ENCODE data around the gene ART4.

DNA sequence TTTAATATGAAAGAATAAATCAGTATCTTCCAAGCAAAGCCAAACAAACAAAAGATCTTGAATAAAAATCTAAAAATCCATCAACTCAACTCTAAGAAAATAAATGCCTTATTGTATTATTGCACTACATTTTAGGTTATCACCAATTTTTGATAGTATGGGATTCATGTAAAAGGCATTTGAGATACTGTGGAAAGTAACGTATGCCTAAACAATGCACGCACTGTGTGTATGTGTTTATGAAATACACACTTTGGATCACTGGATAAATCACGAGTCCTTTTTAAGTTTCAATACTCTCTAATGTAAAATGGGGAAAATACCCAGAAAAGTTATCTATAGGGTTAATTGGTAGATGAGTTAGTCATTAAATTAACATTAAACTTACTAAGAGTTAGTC, 57.8 kb downstream of the ART4 start:
- TF ChIP-seq ZC3H10 (CRISPR knock-in tag; IDR thresholded peaks at IDR 0.05) (no peak), TOX (CRISPR knock-in tag; IDR thresholded peaks at IDR 0.05; ENCODE audit: borderline replicate concordance) (no peak), ZNF70 (CRISPR knock-in tag; IDR thresholded peaks at IDR 0.05) (no peak), ZFP30 (CRISPR knock-in tag; IDR thresholded peaks at IDR 0.05) (no peak)

Data from SK-N-SH treated with all-trans-retinoic acid at 6 μM for 48 hours (cell line).